Natural killer cell (primary cell): ENCODE results near the gene KCNJ18. TPM values are rescaled to one million over a fixed set of nuclear protein-coding genes. Genes with fewer than 3 reads are reported as not detected.
"Not testable (repeated sequence)": the region's sequence is repeated elsewhere in the genome, so short reads cannot be mapped to it uniquely, and the experiment has no call there.

Source experiments
- ATAC-seq, 3 donors: fragments of 150-1000 bp in 2 of 3; fragments of 200-7000 bp in 1 of 3; cut with Tn5 transposase; 1 replicate in 1 of 3; 2 replicates in 2 of 3; pipeline ENCODE4 v1.10.0; 2021; ENCODE audit warnings: mild to moderate bottlenecking in 2 of 3, moderate library complexity in 2 of 3
- DNase-seq, 2 donors: peaks; one replicate each; pipeline versions ENCODE4 v3.0.0 to v3.0.0-alpha.2; 2013 to 2021; ENCODE audit warnings: mixed read lengths in 1 of 2
- H3K27ac ChIP-seq: one replicate; pipeline ENCODE4 v1.5.1; 2013; ENCODE audit warnings: mild to moderate bottlenecking, low read length
- H3K27me3 ChIP-seq: one replicate; pipeline ENCODE4 v1.6.1; 2013; ENCODE audit warnings: low read length; ENCODE audit not compliant: control insufficient read depth, insufficient read depth
- H3K36me3 ChIP-seq: one replicate; pipeline ENCODE4 v1.6.1; 2013; ENCODE audit warnings: low read length; ENCODE audit not compliant: control insufficient read depth, insufficient read depth
- H3K4me1 ChIP-seq: one replicate; pipeline ENCODE4 v1.6.1; 2013; ENCODE audit warnings: low read length; ENCODE audit not compliant: control insufficient read depth, insufficient read depth
- H3K4me3 ChIP-seq: one replicate; pipeline ENCODE4 v1.5.1; 2013; ENCODE audit warnings: low read length
- H3K9me3 ChIP-seq: one replicate; pipeline ENCODE4 v1.6.1; 2013; ENCODE audit warnings: low read length; ENCODE audit not compliant: control insufficient read depth, insufficient read depth
- H3K27ac Mint-ChIP-seq, 2 donors: one replicate each; pipeline ENCODE4 v1.8.0; 2022; ENCODE audit warnings: mild to moderate bottlenecking in 2 of 2, mixed read lengths in 2 of 2, moderate library complexity in 1 of 2
- H3K27me3 Mint-ChIP-seq, 2 donors: one replicate each; pipeline ENCODE4 v1.8.0; 2022; ENCODE audit warnings: low read depth in 2 of 2, mixed read lengths in 2 of 2
- H3K36me3 Mint-ChIP-seq: one replicate; pipeline ENCODE4 v1.8.0; 2022; ENCODE audit warnings: mixed read lengths
- H3K4me1 Mint-ChIP-seq, 2 donors: one replicate each; pipeline ENCODE4 v1.8.0; 2022; ENCODE audit warnings: mixed read lengths in 2 of 2
- H3K4me3 Mint-ChIP-seq: one replicate; pipeline ENCODE4 v1.8.0; 2022; ENCODE audit warnings: mild to moderate bottlenecking, moderate library complexity, mixed read lengths
- H3K9me3 Mint-ChIP-seq, 2 donors: one replicate each; pipeline ENCODE4 v1.8.0; 2022; ENCODE audit warnings: mixed read lengths in 2 of 2
- WGBS: methylation state at CpG from one replicate; pipeline ENCODE4 v1.1.7; 2013; ENCODE audit warnings: missing lambda C conversion rate; ENCODE audit not compliant: insufficient coverage; 5-methylcytosine and 5-hydroxymethylcytosine counted together
- intact Hi-C: fragments of 100-400 bp; cut with micrococcal nuclease; formaldehyde crosslinking; loops from one replicate; pipeline ENCODE4 v1.14.2; 2022
- total RNA-seq, 4 donors: library from RNA; stranded (reverse); fragments of 120-200 nt in 1 of 4; gene quantifications; one replicate each; pipeline versions ENCODE4 v1.2.3 to v1.2.4, GENCODE V29; 2013 to 2022

Gene KCNJ18
- total RNA-seq, 3 donors from 2014 or later (not counting 1 experiment from before 2014, with no cell fraction given) = not detected

DNA sequence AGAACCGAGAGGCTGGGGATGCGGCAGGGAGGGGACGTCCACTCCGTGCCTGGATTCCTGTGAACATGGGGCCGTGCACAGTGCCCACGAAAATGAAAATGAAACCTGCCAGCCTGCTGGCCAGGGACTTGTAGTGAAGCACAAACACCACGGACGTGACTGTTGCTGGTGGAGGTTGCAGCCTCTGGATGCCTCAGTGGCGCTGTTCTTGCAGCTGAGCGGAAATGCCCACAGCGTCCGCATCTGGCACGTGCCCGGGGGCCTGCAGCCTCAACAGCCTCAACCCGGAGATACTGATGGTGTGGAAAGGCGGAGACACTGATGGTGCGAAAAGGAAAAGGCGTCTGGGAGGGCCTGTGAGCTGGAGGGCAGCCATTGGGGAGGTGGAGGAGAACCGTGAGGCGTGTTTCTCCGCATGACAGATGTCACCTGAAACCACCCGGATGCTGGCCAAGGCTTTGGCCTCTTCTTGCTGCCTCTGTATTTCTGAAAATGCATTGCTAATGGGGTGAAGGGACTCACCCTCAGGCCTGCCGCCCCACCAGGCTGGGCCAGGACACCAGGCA, 44.8 kb downstream of the KCNJ18 start:
- H3K4me1 ChIP-seq = peaks cover 12% of the 10 kb centered on the region
- H3K27ac Mint-ChIP-seq, H3K27ac ChIP-seq, H3K9me3 Mint-ChIP-seq, H3K4me1 Mint-ChIP-seq, H3K27me3 Mint-ChIP-seq, H3K4me3 ChIP-seq, H3K36me3 Mint-ChIP-seq, intact Hi-C loops, DNase-seq, H3K9me3 ChIP-seq, H3K27me3 ChIP-seq, H3K36me3 ChIP-seq: not testable (repeated sequence)
- WGBS = 62% methylated on average over 7 of the region's 23 CpGs
- peak overlapping the region; percentile 37 for H3K4me3 Mint-ChIP-seq
- ATAC-seq = peak in 2 of 3 donors; percentile 25 to 68

DNA sequence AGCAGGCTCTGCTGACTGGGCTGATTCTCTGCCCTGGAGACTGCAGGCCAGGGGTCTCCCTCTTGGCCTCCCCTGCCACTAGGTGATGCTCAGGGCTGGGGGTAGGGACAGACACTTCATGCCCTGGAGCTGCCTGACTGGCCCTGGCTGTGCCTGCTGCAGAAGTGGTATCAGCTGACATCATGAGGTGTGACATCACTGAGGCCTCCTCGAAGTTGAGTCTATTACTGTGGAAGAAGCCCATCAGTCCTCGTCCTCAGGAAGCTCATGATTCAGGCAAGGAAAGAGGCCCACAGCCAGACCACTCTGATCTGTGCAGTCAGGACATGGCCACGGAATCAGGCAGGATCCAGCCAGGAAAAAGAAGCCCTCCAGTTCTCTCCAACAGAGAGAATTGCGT, 45.9 kb downstream of the KCNJ18 start:
- H3K27ac ChIP-seq, H3K27ac Mint-ChIP-seq, H3K36me3 ChIP-seq, H3K9me3 Mint-ChIP-seq, H3K4me1 Mint-ChIP-seq, H3K4me3 Mint-ChIP-seq, H3K27me3 ChIP-seq, DNase-seq, H3K9me3 ChIP-seq, intact Hi-C loops, H3K4me3 ChIP-seq, H3K27me3 Mint-ChIP-seq, ATAC-seq, H3K36me3 Mint-ChIP-seq: not testable (repeated sequence)
- peaks cover 12% of the 10 kb centered on the region for H3K4me1 ChIP-seq
- WGBS = 67% methylated on average over 1 of the region's 4 CpGs

DNA sequence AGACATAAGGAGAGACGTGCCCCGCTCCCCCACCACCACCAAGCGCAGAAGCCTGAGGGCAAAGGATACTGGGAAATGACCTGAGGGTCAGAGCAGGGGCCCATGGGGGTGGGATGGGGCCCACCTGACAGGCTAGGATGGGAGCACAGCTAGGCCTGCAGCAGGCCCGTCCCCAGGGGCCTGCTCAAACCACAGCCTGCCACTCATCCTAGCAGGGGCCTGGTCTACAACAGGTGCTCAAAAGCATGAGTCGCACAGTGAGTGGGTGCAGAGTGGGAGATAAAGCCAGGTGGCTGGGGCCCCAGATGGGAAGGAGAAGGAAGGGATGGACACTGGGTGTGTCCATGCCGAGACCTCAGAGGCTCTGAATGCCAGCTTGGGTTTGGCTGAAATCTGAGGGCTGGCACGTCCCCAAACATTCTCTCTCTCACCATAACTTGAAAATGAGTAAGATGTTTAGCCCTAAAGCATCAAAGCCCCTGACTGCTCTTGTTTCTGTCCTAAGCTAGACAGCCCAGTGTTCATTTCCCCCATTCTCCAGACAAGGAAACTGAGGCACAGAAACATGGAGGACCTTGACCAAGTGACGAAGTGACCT, 46.7 kb downstream of the KCNJ18 start:
- H3K27ac Mint-ChIP-seq, intact Hi-C loops, H3K9me3 ChIP-seq, H3K4me3 Mint-ChIP-seq, H3K9me3 Mint-ChIP-seq, H3K36me3 Mint-ChIP-seq, DNase-seq, H3K27me3 Mint-ChIP-seq, H3K36me3 ChIP-seq, H3K27me3 ChIP-seq, H3K4me1 Mint-ChIP-seq, H3K4me3 ChIP-seq: not testable (repeated sequence)
- ATAC-seq = peak in 1 of 3 donors; percentile 12
- Histone ChIP-seq H3K4me1 (peaks cover 12% of the 10 kb centered on the region), H3K27ac (peak overlapping the region; percentile 68)
- WGBS = 55% methylated on average over 1 of the region's 8 CpGs

DNA sequence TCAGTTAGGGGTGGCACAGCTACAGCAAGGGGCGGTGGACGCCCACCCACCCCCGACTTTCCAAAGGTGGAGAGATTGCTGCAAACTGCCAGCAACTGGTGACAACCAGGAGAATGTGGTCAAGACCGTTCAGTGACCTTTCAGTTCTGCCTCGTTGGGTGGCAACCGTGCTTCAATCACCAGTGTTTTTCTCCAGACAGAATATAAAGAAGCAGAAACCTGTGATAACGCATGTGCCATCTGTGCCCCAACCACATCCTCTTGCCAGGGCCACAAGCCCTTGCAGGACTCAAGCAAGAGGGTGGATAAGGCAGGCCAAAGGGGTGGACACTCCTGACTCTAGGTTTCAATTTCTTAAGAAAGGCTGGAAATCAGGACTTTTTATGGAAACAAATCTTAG, 47.2 kb downstream of the KCNJ18 start:
- H3K27me3 ChIP-seq, H3K9me3 ChIP-seq, H3K36me3 Mint-ChIP-seq, DNase-seq, H3K9me3 Mint-ChIP-seq, intact Hi-C loops, H3K4me3 Mint-ChIP-seq, H3K4me3 ChIP-seq, H3K4me1 Mint-ChIP-seq, H3K27ac Mint-ChIP-seq, H3K27me3 Mint-ChIP-seq, H3K36me3 ChIP-seq: not testable (repeated sequence)
- peak; percentile 63 to 83 (median 77) for ATAC-seq
- 59% methylated on average over 3 of the region's 7 CpGs for WGBS
- Histone ChIP-seq H3K4me1 (peaks cover 12% of the 10 kb centered on the region), H3K27ac (peak overlapping the region; percentile 68)

- not testable (repeated sequence) for H3K4me1 Mint-ChIP-seq, H3K27ac Mint-ChIP-seq
- WGBS = 78% methylated on average over 6 of the region's 7 CpGs
Measured at GRCh38 chr17:21740836-21741235, 48.5 kb downstream of the KCNJ18 start.

GRCh38 chr17:21741520-21741919, 49.2 kb downstream of the KCNJ18 start:
- H3K9me3 Mint-ChIP-seq, H3K4me1 Mint-ChIP-seq, H3K9me3 ChIP-seq, H3K36me3 ChIP-seq, intact Hi-C loops, H3K27me3 ChIP-seq, H3K27ac ChIP-seq, H3K36me3 Mint-ChIP-seq, H3K27ac Mint-ChIP-seq, H3K4me3 ChIP-seq, H3K4me3 Mint-ChIP-seq, DNase-seq, ATAC-seq, H3K27me3 Mint-ChIP-seq: not testable (repeated sequence)
- peaks cover 12% of the 10 kb centered on the region for H3K4me1 ChIP-seq
- WGBS = no CpG with 5 or more reads among the region's 6 CpGs

More at GRCh38 chr17:21740836-21741235, 48.5 kb downstream of the KCNJ18 start:
- H3K36me3 Mint-ChIP-seq, H3K27me3 Mint-ChIP-seq, H3K9me3 Mint-ChIP-seq, H3K4me3 Mint-ChIP-seq, H3K4me3 ChIP-seq, H3K36me3 ChIP-seq, DNase-seq, H3K27me3 ChIP-seq, intact Hi-C loops, H3K9me3 ChIP-seq, ATAC-seq, H3K27ac ChIP-seq: not testable (repeated sequence)
- peaks cover 12% of the 10 kb centered on the region for H3K4me1 ChIP-seq
